Sigmoid colon (tissue), 4 donors: ENCODE results near the gene KCNK6.

Source experiments
- EP300 ChIP-seq, 4 donors: sonication (generic); formaldehyde crosslinking; IDR thresholded peaks; one replicate each; pipeline ENCODE4 v1.6.1; 2017; ENCODE audit warnings: antibody characterized with exemption in 4 of 4
- POLR2A ChIP-seq, 2 donors: fragments of 450-650 bp; IDR thresholded peaks; one replicate each; pipeline ENCODE4 v1.6.1; 2016; ENCODE audit warnings: antibody characterized with exemption in 2 of 2, mild to moderate bottlenecking in 2 of 2, moderate library complexity in 2 of 2
- POLR2AphosphoS5 ChIP-seq, 4 donors: sonication (generic); formaldehyde crosslinking; IDR thresholded peaks; one replicate each; pipeline ENCODE4 v1.6.1; 2017; ENCODE audit warnings: antibody characterized with exemption in 4 of 4
- TF ChIP-seq, protein P1 (sequence below), 4 experiments: fragments of 450-650 bp in 3 of 4; fragments of 200-600 bp in 1 of 4; IDR thresholded peaks; one replicate each; pipeline ENCODE4 v1.5.1; 2016 to 2019; ENCODE audit warnings: antibody characterized with exemption in 4 of 4, mild to moderate bottlenecking in 3 of 4, moderate library complexity in 2 of 4

DNA sequence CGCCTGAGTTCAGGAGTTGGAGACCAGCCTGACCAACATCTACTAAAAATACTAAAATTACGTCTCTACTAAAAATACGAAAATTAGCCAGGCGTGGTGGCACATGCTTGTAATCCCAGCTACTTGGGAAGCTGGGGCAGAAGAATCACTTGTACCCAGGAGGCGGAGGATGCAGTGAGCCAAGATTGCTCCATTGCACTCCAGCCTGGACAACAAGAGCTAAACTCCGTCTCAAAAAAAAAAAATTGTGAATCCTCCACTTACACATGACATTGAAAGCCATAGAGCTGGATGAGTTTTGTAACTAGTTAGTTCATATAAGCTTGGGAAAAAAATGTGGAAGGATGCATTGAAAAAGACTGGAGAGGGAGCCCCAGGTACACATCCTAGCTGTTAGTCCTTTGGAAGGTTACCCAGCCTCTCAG is 54.3 kb downstream of the KCNK6 start:
- TF ChIP-seq EP300 (IDR thresholded peaks at IDR 0.05), result no peak
- TF ChIP-seq POLR2A (IDR thresholded peaks at IDR 0.05), result no peak
- TF ChIP-seq, protein P1, sequence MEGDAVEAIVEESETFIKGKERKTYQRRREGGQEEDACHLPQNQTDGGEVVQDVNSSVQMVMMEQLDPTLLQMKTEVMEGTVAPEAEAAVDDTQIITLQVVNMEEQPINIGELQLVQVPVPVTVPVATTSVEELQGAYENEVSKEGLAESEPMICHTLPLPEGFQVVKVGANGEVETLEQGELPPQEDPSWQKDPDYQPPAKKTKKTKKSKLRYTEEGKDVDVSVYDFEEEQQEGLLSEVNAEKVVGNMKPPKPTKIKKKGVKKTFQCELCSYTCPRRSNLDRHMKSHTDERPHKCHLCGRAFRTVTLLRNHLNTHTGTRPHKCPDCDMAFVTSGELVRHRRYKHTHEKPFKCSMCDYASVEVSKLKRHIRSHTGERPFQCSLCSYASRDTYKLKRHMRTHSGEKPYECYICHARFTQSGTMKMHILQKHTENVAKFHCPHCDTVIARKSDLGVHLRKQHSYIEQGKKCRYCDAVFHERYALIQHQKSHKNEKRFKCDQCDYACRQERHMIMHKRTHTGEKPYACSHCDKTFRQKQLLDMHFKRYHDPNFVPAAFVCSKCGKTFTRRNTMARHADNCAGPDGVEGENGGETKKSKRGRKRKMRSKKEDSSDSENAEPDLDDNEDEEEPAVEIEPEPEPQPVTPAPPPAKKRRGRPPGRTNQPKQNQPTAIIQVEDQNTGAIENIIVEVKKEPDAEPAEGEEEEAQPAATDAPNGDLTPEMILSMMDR (IDR thresholded peaks at IDR 0.05), result no peak
- TF ChIP-seq POLR2AphosphoS5 (IDR thresholded peaks at IDR 0.05), result no peak
